Amygdala (tissue), 56 donors: ENCODE measurements around the gene HSPD1.
A peak's percentile ranks its signal among the peaks of the same experiment; 100 is the strongest.

Source experiments
- DNase-seq, 56 donors: peaks; one replicate each; lab custom pipeline; 2025; lab: John Stamatoyannopoulos, UW

The HSPD1 gene

GRCh38 chr2:197446844-197447243, 52.8 kb downstream of the HSPD1 start:
- DNase-seq, result no peak

- no peak for DNase-seq
Observed at GRCh38 chr2:197445746-197446145, 53.9 kb downstream of the HSPD1 start.

- peak in 1 of 56 donors; percentile 10 for DNase-seq
Observed at GRCh38 chr2:197442857-197443256, 56.8 kb downstream of the HSPD1 start.

GRCh38 chr2:197437380-197437779, 62.3 kb downstream of the HSPD1 start:
- no peak for DNase-seq
